Ammon's horn (tissue), 1 donor: ENCODE data around the gene APBB1IP.
"Not testable (repeated sequence)": the region's sequence is repeated elsewhere in the genome, so short reads cannot be mapped to it uniquely, and the experiment has no call there.

Source experiments
- DNase-seq: peaks from one replicate; pipeline ENCODE4 v3.0.0-alpha.2; 2016; ENCODE audit warnings: low spot score

The APBB1IP gene

DNA sequence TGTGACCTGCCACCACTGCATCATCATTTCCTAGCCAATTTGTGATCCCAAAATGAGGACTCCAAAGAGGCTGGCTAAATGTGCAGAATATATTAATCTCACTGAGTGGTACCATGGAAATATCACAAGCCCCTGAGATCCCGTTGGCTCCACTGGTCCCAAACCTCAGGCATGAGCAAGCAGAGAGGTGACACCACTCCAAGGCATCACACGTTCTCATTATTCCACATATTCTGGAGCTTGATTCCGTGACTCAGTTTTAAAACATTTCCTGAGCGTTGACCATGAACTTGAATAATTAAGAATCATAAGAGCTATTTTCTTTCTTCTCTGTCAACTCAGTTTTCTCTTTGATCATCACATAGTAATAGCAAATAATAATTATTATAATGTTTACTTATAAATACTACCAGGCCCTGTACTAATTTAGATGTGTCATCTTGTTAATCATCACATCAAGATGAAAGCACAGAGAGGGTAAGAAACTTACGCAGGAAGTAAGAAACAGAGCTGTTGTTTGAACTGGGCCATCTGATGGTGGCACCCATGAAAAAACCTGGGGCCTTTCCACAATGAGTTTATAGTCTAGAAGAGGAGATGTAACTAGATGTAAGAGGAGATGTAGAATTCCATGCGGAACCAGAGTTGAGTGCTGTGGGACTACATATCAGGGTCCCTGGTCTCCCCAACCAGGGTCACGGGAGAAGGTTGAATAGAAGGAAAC, 3.5 kb downstream of the APBB1IP start:
- DNase-seq: no peak

DNA sequence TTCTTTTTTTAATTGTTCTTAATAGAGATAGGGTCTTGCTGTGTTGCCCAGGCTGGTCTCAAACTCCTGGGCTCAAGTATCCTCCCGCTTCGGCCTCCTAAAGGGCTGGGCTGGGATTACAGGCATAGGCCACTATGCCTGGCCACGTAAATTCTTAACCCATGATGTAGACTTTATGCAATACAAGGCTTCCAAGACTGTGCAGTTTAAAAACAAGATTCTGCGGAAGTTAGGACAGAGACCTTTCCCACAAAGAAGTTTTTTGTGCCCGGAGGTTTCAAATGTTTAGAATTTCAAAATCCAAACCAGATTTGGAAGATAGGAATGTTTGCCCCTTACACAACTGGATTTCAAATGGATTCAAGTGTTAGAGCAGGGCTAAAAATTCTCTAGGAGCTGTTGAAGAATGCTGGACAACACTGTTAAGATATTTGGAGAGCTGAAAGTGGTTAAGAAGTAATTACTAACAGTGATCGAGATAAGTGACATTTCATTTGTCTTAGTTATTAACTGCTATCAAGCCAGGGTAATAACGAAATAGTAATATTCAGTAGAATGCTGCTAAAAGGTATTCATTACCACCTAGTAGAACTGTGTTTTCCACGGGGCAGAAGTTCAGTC, 7.4 kb downstream of the APBB1IP start:
- DNase-seq: no peak

- DNase-seq: no peak
Measured at GRCh38 chr10:26446258-26446657, 8.1 kb downstream of the APBB1IP start.

DNA sequence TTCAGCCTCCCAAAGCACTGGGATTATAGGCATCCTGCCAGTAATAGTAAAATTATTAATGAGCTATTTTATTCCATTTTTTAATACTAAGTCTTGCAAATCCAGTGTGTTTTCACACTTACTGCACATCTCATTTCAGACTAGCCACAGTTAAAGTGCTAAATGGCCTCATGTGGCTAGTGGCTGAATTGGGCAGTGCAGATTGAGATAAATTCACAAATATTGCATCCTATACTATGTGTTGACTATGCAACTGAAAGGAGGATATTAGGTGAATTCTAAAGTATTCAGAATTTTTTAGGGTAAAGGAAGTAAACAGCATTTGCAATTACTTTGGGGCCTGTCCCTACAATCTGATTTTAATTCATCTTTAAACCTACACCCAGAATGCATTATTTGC, 10.2 kb downstream of the APBB1IP start:
- no peak for DNase-seq

GRCh38 chr10:26448706-26449435, 10.7 kb downstream of the APBB1IP start:
- no peak for DNase-seq

DNA sequence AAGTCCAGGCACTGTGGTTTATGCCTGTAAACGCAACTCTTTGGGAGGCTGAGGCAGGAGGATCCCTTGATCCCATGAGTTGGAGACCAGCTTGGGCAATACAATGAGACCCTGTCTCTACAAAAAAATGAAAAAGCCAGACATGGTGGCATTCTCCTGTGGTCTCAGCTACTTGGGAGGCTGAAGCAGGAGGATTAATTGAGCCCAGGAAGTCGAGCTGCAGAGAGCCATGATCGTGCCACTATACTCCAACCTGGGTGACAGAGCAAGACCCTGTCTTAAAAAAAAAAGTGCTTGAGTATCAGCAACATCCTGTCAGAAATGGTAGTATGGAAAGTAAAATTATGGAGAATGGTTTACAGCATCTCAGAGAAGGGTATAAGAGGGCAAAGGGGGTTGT, 11.6 kb downstream of the APBB1IP start:
- DNase-seq: no peak

- no peak for DNase-seq
Measured at GRCh38 chr10:26451903-26452302, 13.8 kb downstream of the APBB1IP start.

- DNase-seq: no peak
Measured at GRCh38 chr10:26453850-26454249, 15.7 kb downstream of the APBB1IP start.

DNA sequence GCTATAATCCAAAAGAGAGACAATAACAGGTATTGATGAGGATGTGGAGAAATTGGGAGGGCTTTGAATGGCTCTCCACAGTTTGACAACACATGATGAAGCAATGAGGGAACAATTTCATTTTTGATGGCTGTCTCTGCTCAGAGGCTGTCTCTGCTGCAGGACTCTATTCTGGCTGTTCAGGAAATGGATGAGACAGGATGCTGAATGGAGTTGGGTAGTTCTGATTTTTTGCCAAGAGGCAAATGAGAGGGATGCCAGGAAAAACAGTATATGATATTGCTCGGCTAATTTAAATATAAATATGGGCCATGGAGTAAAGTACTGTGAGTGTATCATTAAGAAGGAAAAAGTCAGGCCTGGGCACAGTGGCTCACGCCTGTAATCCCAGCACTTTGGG, 16.8 kb downstream of the APBB1IP start:
- no peak for DNase-seq

DNA sequence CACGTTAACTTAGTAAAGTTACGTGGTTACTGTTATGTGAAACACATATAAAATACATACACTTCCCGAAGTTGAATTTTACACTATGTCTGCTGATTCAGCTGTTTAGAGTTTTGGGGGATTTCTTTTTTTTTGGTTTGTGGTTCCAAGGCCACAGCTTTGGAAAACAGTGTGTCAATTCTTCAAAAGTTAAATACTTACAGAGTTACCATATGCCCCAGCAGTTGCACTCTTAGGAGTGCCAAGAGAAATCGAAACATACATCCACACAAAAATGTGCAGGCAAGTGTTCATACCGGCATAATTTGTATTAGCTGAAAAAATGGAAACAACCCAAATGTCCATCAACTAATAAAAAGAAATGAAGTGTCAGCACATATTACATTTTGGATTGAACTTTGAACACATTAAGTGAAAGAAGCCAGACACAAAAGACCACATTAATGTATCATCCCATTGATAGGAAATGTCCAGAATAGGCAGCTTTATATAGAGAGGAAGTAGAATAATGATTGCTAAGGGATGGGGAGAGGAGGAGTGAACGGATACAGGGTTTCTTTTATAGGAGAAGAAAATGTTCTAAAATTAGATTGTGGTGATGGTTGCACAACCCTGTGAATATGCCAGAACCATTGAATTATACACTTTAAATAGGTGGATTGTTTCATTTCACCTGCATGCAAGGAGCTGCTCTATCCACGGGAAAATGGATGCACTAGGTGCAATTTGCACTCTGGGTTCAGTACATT, 17.6 kb downstream of the APBB1IP start:
- DNase-seq: no peak

DNA sequence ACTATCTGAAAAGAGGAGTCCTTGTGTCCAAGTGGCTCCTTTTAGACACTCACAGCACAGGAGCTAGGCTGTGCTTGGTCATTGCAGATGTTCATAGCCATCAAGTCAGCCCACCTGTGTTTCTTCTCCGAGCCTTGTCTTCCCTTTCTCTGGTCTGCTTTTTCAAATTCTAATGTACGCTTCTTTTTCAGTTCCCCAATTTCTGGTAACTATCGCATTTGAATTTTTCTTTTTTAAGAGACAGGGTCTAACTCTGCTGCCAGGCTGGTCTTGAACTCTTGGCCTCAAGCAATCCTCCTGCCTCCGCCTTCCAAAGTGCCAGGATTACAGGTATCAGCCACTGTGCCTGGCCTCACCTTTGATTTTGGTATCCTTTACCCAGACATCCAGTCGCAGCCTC, 18.9 kb downstream of the APBB1IP start:
- DNase-seq: no peak

DNA sequence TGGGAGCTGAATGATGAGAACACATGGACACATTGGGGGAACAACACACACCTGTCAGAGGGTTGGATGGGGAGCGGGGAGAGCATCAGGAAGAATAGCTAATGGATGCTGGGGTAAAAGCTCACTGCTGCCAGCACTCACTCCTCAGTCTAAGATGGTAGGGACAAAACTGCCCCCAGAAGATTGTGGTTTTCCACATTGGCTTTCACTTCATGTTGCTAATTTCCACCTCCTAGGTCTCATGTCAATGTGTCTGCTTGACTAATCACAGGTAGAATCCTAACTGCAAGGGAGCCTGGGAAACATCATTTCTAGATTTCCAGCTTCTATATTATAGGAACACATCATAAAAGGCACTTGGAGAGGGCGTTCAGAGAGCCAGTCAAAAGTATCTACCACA, 22.6 kb downstream of the APBB1IP start:
- DNase-seq: no peak

DNA sequence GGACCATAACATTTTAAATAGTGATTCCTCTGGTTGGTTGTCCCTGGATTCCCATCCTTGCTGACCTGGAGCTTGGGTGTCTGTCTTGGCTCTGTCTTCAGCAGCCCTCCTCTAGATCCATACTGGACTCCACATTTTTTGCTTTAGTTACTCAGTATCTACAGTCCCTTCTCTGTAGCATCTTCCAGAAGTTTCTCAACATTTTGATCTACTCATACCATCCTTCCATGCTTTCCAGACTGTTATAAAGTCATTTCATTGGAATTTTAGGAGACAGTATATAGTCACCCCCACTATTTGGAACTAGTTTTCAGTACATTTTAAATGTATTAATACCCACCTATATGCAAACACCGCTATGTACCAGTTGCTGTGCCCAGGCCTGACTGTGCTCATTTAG, 25.8 kb downstream of the APBB1IP start:
- no peak for DNase-seq

DNA sequence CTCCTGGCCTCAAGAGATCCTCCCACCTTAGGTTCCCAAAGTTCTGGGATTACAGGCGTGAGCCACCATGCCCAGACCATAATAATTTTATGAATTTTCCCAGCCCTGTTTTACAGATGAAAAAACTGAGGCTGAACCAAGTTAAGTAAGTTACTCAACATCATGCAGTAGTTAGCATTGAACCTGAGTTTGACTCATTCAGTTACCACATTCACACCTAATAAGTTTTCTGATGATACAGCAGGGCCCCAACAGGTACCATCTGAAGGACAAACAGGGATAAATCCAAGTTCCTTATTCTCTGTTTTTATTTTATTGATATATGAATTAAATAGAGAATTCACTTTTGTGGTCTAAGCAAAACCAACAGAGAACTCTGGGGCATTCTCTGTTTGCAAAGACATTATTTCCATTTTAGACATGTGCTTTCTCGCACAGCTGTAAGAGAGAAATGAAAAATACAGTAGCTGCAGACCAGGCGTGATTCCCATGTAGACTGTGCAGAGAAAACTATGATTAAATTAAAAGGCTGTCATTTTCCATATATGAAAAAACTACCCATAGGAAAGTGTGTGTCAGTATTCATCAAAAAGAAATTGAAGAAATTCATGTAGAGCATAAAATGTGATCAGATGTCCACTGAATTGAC, 26.6 kb downstream of the APBB1IP start:
- no peak for DNase-seq

DNA sequence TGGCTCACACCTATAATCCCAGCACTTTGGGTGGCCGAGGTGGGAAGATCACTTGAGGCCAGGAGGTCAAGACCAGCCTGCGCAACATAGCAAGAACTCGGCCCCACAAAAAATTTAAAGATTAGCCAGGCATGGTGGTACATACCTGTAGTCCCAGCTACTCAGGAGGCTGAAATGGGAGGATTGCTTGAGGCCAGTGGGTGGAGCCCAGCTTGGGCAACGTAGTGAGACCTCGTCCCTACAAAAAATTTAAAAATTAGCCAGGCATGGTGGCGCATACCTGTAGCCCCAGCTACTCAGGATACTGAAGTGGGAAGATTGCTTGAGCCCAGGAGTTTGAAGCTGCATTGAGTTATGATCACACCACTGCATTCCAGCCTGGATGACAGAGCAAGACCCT, 28.4 kb downstream of the APBB1IP start:
- DNase-seq: not testable (repeated sequence)

GRCh38 chr10:26467639-26468038, 29.5 kb downstream of the APBB1IP start:
- DNase-seq: no peak

DNA sequence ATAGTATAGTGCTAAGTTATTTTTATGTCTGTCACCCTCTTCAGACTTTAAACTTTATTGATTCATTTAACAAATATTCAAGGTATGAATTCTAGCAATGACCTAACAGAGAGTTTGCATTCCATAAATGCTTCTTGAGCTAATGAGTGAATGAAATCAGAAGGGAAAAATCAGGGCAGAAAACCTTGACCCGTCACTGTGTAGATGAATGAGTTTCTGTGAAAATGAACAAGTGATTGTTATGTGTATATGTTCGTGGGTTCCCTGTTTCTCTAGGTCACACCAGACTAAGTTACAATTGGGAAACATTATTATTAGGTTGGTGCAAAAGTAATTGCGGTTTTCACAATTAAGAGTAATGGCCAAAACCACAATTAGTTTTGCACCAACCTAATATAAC, 30.1 kb downstream of the APBB1IP start:
- no peak for DNase-seq

GRCh38 chr10:26468700-26469099, 30.6 kb downstream of the APBB1IP start:
- no peak for DNase-seq

DNA sequence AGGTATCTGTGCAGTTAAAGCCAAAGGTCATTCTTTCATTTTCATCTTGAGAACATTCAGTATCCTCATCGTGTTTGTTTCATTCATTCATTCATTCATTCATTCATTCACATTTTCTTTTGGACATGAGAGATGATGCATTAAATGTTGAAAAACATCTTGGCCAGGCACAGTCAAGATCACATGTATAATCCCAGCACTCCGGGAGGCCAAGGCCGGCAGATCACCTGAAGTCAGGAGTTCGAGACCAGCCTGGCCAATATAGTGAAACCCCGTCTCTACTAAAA, 34.3 kb downstream of the APBB1IP start:
- DNase-seq: no peak

DNA sequence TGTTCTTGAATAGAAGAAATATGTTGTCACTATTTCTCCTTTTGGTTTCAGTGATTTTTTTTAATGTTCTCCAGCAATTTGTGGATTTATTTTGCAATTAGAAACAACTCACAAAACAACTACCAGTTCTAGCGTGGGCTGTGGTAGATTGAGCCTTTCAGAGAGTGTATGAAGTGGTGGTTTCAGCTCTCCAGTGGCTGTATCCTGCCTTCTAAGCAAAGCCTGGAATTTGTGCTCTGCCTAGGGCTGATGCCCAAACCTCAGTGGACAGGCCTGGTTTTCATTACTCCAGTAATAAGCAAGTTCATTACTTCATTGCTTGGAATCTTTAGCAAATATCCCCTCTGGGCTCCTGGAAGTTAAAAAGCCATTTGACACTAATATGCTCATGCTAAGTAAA, 35.9 kb downstream of the APBB1IP start:
- DNase-seq: no peak

DNA sequence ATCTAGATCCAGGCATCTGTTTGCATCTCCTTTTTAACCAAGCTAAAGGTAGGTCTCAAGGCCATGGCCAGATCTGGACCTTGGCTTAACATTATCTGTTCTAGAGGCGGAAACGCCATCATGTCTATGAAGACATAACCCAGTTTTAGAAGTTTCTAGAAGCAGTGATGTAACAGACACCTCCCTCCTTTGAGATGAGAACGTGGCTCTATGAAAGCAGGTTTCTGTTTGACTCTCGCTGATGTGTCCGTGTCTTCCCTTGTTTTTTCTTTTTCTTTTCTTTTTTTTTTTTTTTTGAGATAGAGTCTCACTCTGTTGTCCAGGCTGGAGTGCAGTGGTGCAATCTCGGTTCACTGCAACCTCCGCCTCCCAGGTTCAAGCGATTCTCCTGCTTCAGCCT, 36.7 kb downstream of the APBB1IP start:
- DNase-seq: not testable (repeated sequence)

DNA sequence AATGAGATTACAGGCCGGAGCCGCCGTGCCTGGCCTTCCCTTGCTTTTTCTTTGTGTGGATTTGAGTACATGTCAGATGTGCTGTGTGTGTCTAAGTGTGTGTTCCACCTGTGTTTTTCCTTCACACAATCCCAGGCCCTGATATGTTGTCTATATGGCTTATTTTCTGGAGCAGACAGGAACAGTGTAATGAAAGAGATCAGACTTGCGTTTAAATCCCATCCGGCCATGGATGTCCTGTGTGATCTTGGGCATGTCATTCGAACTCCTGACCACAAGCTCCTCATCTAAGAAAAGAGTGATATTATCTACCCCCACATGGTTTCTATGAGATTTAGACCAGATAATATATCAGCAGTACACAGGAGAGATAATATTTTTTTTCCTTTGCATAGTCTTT, 37.2 kb downstream of the APBB1IP start:
- no peak for DNase-seq
